K562 (cell line): ENCODE measurements around the gene CERS6. TPM values are rescaled to one million over a fixed set of nuclear protein-coding genes. Genes with fewer than 3 reads are reported as not detected.

Experiments
- BCOR ChIP-seq: fragments of 450-650 bp; IDR thresholded peaks from 2 replicates; pipeline ENCODE4 v1.6.1; 2016
- CCAR2 ChIP-seq: fragments of 200-400 bp; formaldehyde crosslinking; IDR thresholded peaks from 2 replicates; pipeline ENCODE4 v1.6.1; 2017; ENCODE audit warnings: mild to moderate bottlenecking, low read depth, low read length
- HMG20B ChIP-seq: fragments of 250-450 bp; sonication (Bioruptor Pico); IDR thresholded peaks from 2 replicates; pipeline ENCODE4 v1.5.0; 2021; ENCODE audit warnings: mild to moderate bottlenecking
- KLF13 ChIP-seq: fragments of 450-650 bp; IDR thresholded peaks from 2 replicates; pipeline ENCODE4 v1.6.1; 2016; ENCODE audit warnings: missing genetic modification characterization, low read depth, mild to moderate bottlenecking, missing compliant biosample characterization, moderate library complexity, borderline replicate concordance
- MCM5 ChIP-seq: fragments of 450-650 bp; IDR thresholded peaks from 2 replicates; pipeline ENCODE4 v1.6.1; 2016; ENCODE audit warnings: low read depth
- POLR2AphosphoS5 ChIP-seq: IDR thresholded peaks from 2 replicates; pipeline ENCODE4 v1.6.1; 2011; ENCODE audit warnings: mild to moderate bottlenecking, low read depth, low read length, moderate library complexity; ENCODE audit not compliant: control insufficient read depth, insufficient read depth
- POLR2B ChIP-seq: fragments of 450-650 bp; IDR thresholded peaks from 2 replicates; pipeline ENCODE4 v1.6.1; 2018; ENCODE audit warnings: low read depth; ENCODE audit not compliant: partially characterized antibody
- PYGO2 ChIP-seq: fragments of 450-650 bp; IDR thresholded peaks from 2 replicates; pipeline ENCODE4 v1.6.1; 2016; ENCODE audit warnings: mild to moderate bottlenecking, missing genetic modification characterization, moderate library complexity, missing compliant biosample characterization
- SREBF1 ChIP-seq: fragments of 150-350 bp; IDR thresholded peaks from 2 replicates; pipeline ENCODE4 v1.6.1; 2014; ENCODE audit warnings: antibody characterized with exemption, low read depth, low read length, borderline replicate concordance
- U2AF2 ChIP-seq: fragments of 200-400 bp; formaldehyde crosslinking; optimal IDR thresholded peaks from 2 replicates; pipeline ENCODE3; 2017; ENCODE audit warnings: low read depth, mild to moderate bottlenecking, low read length
- YBX1 ChIP-seq: fragments of 450-650 bp; IDR thresholded peaks from 2 replicates; pipeline ENCODE4 v1.7.1; 2016; ENCODE audit warnings: mild to moderate bottlenecking
- polyA plus RNA-seq, 8 experiments: library from polyadenylated mRNA; depleted of rRNA in 4 of 8; stranded (reverse) in 5 of 8; unstranded in 3 of 8; fragments of >200 nt; fragmentation: Nextera tagmentation in 2 of 8; fragmentation: Illumina TruSeq in 1 of 8; extraction: Ambion mirVana in 2 of 8; extraction: Trizol in 1 of 8; gene quantifications; 2 replicates each; pipeline versions ENCODE4 v1.2.1 to v1.2.3, GENCODE V29; 2011 to 2014; ENCODE audit warnings: inconsistent platforms in 1 of 8, missing spikeins in 1 of 8
- total RNA-seq, 7 experiments: library from RNA; depleted of rRNA in 6 of 7; stranded (reverse); fragments of >200 nt in 6 of 7; fragmentation: Illumina TruSeq in 2 of 7; extraction: Trizol in 2 of 7; gene quantifications; 2 replicates each; pipeline versions ENCODE4 v1.2.1 to v1.2.3, GENCODE V29; 2011 to 2021; ENCODE audit warnings: low replicate concordance in 1 of 7
- TF ChIP-seq, protein P1 (sequence below): IDR thresholded peaks from 3 replicates; pipeline ENCODE4 v1.6.1; 2011; ENCODE audit warnings: borderline replicate concordance, mild to moderate bottlenecking, moderate library complexity; ENCODE audit not compliant: insufficient read length; ENCODE audit errors: extremely low read depth
- TF ChIP-seq, protein P2 (sequence below): fragments of 450-650 bp; IDR thresholded peaks from 2 replicates; pipeline ENCODE4 v1.6.1; 2017; ENCODE audit warnings: antibody characterized with exemption
- TF ChIP-seq, protein P3 (sequence below): fragments of 250-450 bp; sonication (Bioruptor Pico); IDR thresholded peaks from 2 replicates; pipeline ENCODE4 v1.8.0; 2022; ENCODE audit warnings: moderate library complexity, mild to moderate bottlenecking, inconsistent platforms
- TF ChIP-seq, protein P4 (sequence below): sonication (generic); formaldehyde crosslinking; IDR thresholded peaks from 2 replicates; pipeline ENCODE4 v1.8.0; 2022; ENCODE audit warnings: mild to moderate bottlenecking, missing genetic modification reagents
- TF ChIP-seq, protein P5 (sequence below): fragments of 250-450 bp; sonication (Bioruptor Pico); IDR thresholded peaks from 2 replicates; pipeline ENCODE4 v1.4.0; 2020; ENCODE audit warnings: mild to moderate bottlenecking, moderate library complexity
- TF ChIP-seq, protein P6 (sequence below): sonication (generic); formaldehyde crosslinking; IDR thresholded peaks from 2 replicates; pipeline ENCODE4 v1.9.0; 2022; ENCODE audit warnings: mild to moderate bottlenecking, missing genetic modification reagents

The CERS6 gene
- total and polyA plus RNA-seq, 9 of the 15 experiments (the other 6 are each of a cell fraction or from before 2014, with no cell fraction given) = 1.6 to 13.6 (median 11.4) TPM

DNA sequence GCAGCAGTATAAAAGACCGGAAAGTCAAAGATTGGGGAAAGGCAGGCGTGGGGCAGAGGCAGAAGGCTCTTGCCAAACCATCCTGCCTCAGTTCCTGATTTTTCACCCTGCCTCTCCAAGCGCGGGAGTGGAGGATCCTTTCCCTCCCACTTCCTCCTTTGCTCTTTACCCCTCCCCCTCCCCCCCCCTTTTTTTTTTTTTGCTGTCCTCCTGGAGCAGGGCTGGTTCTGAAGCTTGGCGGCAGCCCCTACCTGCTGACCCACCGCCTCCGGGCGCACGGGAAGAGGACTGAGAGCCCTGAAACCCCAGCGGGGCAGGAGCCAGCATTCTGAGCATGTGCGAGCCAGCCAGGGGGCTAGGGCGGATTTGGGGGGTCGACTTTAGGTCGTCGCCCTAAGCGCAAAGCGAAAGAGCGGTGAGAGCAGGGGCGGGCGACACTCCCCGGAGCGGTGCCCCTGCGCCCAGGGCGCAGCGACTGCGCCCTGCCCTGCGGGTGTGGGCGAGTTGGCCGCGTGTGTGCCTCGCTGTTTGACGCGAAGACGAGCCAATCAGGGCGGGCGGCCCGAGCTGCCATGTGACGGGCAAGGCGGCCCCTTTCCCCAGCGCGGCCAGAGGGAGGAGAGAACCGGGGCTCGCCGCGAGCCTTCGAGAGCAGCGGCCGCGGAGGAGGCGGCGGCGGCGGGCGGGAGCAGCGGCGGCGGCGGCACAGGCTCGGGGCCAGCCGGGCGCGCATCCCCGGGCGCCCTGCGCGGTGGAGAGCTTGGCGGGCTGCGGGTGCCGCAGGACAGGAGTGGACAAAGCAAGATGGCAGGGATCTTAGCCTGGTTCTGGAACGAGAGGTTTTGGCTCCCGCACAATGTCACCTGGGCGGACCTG lies at the start of gene CERS6 (continued):
- TF ChIP-seq, protein P1, sequence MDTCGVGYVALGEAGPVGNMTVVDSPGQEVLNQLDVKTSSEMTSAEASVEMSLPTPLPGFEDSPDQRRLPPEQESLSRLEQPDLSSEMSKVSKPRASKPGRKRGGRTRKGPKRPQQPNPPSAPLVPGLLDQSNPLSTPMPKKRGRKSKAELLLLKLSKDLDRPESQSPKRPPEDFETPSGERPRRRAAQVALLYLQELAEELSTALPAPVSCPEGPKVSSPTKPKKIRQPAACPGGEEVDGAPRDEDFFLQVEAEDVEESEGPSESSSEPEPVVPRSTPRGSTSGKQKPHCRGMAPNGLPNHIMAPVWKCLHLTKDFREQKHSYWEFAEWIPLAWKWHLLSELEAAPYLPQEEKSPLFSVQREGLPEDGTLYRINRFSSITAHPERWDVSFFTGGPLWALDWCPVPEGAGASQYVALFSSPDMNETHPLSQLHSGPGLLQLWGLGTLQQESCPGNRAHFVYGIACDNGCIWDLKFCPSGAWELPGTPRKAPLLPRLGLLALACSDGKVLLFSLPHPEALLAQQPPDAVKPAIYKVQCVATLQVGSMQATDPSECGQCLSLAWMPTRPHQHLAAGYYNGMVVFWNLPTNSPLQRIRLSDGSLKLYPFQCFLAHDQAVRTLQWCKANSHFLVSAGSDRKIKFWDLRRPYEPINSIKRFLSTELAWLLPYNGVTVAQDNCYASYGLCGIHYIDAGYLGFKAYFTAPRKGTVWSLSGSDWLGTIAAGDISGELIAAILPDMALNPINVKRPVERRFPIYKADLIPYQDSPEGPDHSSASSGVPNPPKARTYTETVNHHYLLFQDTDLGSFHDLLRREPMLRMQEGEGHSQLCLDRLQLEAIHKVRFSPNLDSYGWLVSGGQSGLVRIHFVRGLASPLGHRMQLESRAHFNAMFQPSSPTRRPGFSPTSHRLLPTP = no peak
- TF ChIP-seq CCAR2 (no peak), BCOR (no peak), YBX1 (no peak), MCM5 (no peak), POLR2AphosphoS5 (0 out of 2 replicates have a peak, but pooled peaks have one; percentile 38), U2AF2 (no peak), POLR2B (peak; percentile 58), KLF13 (peak; percentile 69; the same call in 1 of the 2 replicates), HMG20B (CRISPR knock-in tag) (no peak), PYGO2 (tag) (no peak), SREBF1 (no peak)
- TF ChIP-seq, protein P2, sequence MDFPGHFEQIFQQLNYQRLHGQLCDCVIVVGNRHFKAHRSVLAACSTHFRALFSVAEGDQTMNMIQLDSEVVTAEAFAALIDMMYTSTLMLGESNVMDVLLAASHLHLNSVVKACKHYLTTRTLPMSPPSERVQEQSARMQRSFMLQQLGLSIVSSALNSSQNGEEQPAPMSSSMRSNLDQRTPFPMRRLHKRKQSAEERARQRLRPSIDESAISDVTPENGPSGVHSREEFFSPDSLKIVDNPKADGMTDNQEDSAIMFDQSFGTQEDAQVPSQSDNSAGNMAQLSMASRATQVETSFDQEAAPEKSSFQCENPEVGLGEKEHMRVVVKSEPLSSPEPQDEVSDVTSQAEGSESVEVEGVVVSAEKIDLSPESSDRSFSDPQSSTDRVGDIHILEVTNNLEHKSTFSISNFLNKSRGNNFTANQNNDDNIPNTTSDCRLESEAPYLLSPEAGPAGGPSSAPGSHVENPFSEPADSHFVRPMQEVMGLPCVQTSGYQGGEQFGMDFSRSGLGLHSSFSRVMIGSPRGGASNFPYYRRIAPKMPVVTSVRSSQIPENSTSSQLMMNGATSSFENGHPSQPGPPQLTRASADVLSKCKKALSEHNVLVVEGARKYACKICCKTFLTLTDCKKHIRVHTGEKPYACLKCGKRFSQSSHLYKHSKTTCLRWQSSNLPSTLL = no peak
- TF ChIP-seq, protein P3, sequence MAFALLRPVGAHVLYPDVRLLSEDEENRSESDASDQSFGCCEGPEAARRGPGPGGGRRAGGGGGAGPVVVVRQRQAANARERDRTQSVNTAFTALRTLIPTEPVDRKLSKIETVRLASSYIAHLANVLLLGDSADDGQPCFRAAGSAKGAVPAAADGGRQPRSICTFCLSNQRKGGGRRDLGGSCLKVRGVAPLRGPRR (CRISPR knock-in tag) = no peak
- TF ChIP-seq, protein P4, sequence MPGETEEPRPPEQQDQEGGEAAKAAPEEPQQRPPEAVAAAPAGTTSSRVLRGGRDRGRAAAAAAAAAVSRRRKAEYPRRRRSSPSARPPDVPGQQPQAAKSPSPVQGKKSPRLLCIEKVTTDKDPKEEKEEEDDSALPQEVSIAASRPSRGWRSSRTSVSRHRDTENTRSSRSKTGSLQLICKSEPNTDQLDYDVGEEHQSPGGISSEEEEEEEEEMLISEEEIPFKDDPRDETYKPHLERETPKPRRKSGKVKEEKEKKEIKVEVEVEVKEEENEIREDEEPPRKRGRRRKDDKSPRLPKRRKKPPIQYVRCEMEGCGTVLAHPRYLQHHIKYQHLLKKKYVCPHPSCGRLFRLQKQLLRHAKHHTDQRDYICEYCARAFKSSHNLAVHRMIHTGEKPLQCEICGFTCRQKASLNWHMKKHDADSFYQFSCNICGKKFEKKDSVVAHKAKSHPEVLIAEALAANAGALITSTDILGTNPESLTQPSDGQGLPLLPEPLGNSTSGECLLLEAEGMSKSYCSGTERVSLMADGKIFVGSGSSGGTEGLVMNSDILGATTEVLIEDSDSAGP = peak; percentile 60; the same call in 1 of the 2 replicates
- TF ChIP-seq, protein P5, sequence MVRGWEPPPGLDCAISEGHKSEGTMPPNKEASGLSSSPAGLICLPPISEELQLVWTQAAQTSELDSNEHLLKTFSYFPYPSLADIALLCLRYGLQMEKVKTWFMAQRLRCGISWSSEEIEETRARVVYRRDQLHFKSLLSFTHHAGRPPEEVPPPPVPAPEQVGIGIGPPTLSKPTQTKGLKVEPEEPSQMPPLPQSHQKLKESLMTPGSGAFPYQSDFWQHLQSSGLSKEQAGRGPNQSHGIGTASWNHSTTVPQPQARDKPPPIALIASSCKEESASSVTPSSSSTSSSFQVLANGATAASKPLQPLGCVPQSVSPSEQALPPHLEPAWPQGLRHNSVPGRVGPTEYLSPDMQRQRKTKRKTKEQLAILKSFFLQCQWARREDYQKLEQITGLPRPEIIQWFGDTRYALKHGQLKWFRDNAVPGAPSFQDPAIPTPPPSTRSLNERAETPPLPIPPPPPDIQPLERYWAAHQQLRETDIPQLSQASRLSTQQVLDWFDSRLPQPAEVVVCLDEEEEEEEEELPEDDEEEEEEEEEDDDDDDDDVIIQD = no peak
- TF ChIP-seq, protein P6, sequence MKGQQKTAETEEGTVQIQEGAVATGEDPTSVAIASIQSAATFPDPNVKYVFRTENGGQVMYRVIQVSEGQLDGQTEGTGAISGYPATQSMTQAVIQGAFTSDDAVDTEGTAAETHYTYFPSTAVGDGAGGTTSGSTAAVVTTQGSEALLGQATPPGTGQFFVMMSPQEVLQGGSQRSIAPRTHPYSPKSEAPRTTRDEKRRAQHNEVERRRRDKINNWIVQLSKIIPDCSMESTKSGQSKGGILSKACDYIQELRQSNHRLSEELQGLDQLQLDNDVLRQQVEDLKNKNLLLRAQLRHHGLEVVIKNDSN (CRISPR knock-in tag) = peak; percentile 95
